GM12878 (cell line): ENCODE data around the gene KCNN3. TPM values are rescaled to one million over a fixed set of nuclear protein-coding genes. Genes with fewer than 3 reads are reported as not detected.

Experiments used
- BRCA1 ChIP-seq: IDR thresholded peaks from 2 replicates; pipeline ENCODE4 v1.6.1; 2011; ENCODE audit warnings: low read depth, low read length, improper control_type of control experiment
- CBFB ChIP-seq: IDR thresholded peaks from 2 replicates; pipeline ENCODE4 v1.6.1; 2016; ENCODE audit warnings: antibody characterized with exemption, low read depth
- HDGF ChIP-seq: fragments of 450-650 bp; IDR thresholded peaks from 2 replicates; pipeline ENCODE4 v1.6.1; 2016; ENCODE audit warnings: antibody characterized with exemption
- IKZF1 ChIP-seq: fragments of 450-650 bp; conservative IDR thresholded peaks from 2 replicates; pipeline ENCODE4 v1.6.1; 2017; ENCODE audit warnings: antibody characterized with exemption, mild to moderate bottlenecking
- JUND ChIP-seq: IDR thresholded peaks from 2 replicates; pipeline ENCODE4 v1.6.1; 2012; ENCODE audit warnings: low read depth, mild to moderate bottlenecking, low read length, improper control_type of control experiment, moderate library complexity
- MXI1 ChIP-seq: fragments of 150-350 bp; IDR thresholded peaks from 2 replicates; pipeline ENCODE4 v1.6.1; 2011; ENCODE audit warnings: low read depth, mild to moderate bottlenecking, inconsistent platforms, low read length, improper control_type of control experiment
- NFYB ChIP-seq: IDR thresholded peaks from 2 replicates; pipeline ENCODE4 v1.6.1; 2011; ENCODE audit warnings: low read depth, mild to moderate bottlenecking, low read length, improper control_type of control experiment, moderate library complexity; ENCODE audit not compliant: insufficient read depth
- NR2C2 ChIP-seq: IDR thresholded peaks from 2 replicates; pipeline ENCODE4 v1.6.1; 2011; ENCODE audit warnings: borderline replicate concordance, low read depth; ENCODE audit not compliant: control insufficient read depth, insufficient read length
- POLR2A ChIP-seq: IDR thresholded peaks from 2 replicates; pipeline ENCODE4 v1.6.1; 2011; ENCODE audit warnings: low read depth, mild to moderate bottlenecking, low read length
- POLR2AphosphoS2 ChIP-seq: IDR thresholded peaks from 2 replicates; pipeline ENCODE4 v1.6.1; 2011; ENCODE audit warnings: low read depth, mild to moderate bottlenecking, low read length, improper control_type of control experiment, moderate library complexity
- POLR2AphosphoS5 ChIP-seq: IDR thresholded peaks from 2 replicates; pipeline ENCODE4 v1.6.1; 2011; ENCODE audit warnings: mild to moderate bottlenecking, low read length, inconsistent platforms
- SIX5 ChIP-seq: IDR thresholded peaks from 2 replicates; pipeline ENCODE4 v1.6.1; 2011; ENCODE audit warnings: mild to moderate bottlenecking, low read depth, low read length, moderate library complexity; ENCODE audit not compliant: severe bottlenecking
- SRF ChIP-seq, 2 experiments: IDR thresholded peaks; 2 replicates each; pipeline ENCODE4 v1.6.1; 2011; ENCODE audit warnings: low read depth in 2 of 2, low read length in 2 of 2, mild to moderate bottlenecking in 1 of 2, moderate library complexity in 1 of 2
- STAT3 ChIP-seq: IDR thresholded peaks from 2 replicates; pipeline ENCODE4 v1.6.1; 2011; ENCODE audit warnings: low read depth, low read length, improper control_type of control experiment
- SUZ12 ChIP-seq: fragments of 200-600 bp; sonication (generic); IDR thresholded peaks from one replicate; pipeline ENCODE4 v1.6.1; 2018; ENCODE audit warnings: antibody characterized with exemption, mild to moderate bottlenecking; ENCODE audit not compliant: unreplicated experiment
- TAF1 ChIP-seq: IDR thresholded peaks from 2 replicates; pipeline ENCODE4 v1.6.1; 2011; ENCODE audit warnings: mild to moderate bottlenecking, low read depth, low read length, borderline replicate concordance
- TCF12 ChIP-seq: IDR thresholded peaks from 2 replicates; pipeline ENCODE4 v1.6.1; 2011; ENCODE audit warnings: low read depth, mild to moderate bottlenecking, low read length
- WRNIP1 ChIP-seq: IDR thresholded peaks from 2 replicates; pipeline ENCODE4 v1.6.1; 2011; ENCODE audit warnings: low read depth, low read length, improper control_type of control experiment, borderline replicate concordance
- YY1 ChIP-seq: IDR thresholded peaks from 2 replicates; pipeline ENCODE4 v1.6.1; 2011; ENCODE audit warnings: low read depth, mild to moderate bottlenecking, low read length
- ZNF217 ChIP-seq: fragments of 450-650 bp; IDR thresholded peaks from 2 replicates; pipeline ENCODE4 v1.6.1; 2017; ENCODE audit warnings: antibody characterized with exemption, mild to moderate bottlenecking
- polyA plus RNA-seq, 11 experiments: library from polyadenylated mRNA; depleted of rRNA in 4 of 11; unstranded in 6 of 11; stranded (reverse) in 5 of 11; fragments of >200 nt; fragmentation: Nextera tagmentation in 4 of 11; fragmentation: Illumina TruSeq in 1 of 11; extraction: Ambion mirVana in 4 of 11; extraction: Trizol in 1 of 11; gene quantifications; 1 replicate in 1 of 11; 2 replicates in 10 of 11; pipeline versions ENCODE4 v1.2.1 to v1.2.3, GENCODE V29; 2011 to 2016; ENCODE audit warnings: inconsistent platforms in 2 of 11, missing spikeins in 2 of 11, low read depth in 1 of 11
- total RNA-seq, 4 experiments: library from RNA; depleted of rRNA in 3 of 4; stranded (reverse); fragments of >200 nt in 3 of 4; fragmentation: Illumina TruSeq in 1 of 4; extraction: Trizol in 1 of 4; gene quantifications; 2 replicates each; pipeline versions ENCODE4 v1.2.1 to v1.2.3, GENCODE V29; 2013 to 2021
- TF ChIP-seq, protein P1 (sequence below): fragments of 450-650 bp; formaldehyde crosslinking; IDR thresholded peaks from 2 replicates; pipeline ENCODE4 v1.4.0; 2022; ENCODE audit warnings: mild to moderate bottlenecking, moderate library complexity
- TF ChIP-seq, protein P2 (sequence below): fragments of 450-650 bp; IDR thresholded peaks from 2 replicates; pipeline ENCODE4 v1.6.1; 2014; ENCODE audit warnings: mild to moderate bottlenecking
- TF ChIP-seq, protein P3 (sequence below): fragments of 450-650 bp; IDR thresholded peaks from 2 replicates; pipeline ENCODE4 v1.6.1; 2016; ENCODE audit warnings: mild to moderate bottlenecking, moderate library complexity, borderline replicate concordance
- TF ChIP-seq, protein P4 (sequence below): IDR thresholded peaks from 2 replicates; pipeline ENCODE4 v1.6.1; 2012; ENCODE audit warnings: low read depth, low read length, improper control_type of control experiment

KCNN3 gene
- total and polyA plus RNA-seq, 10 of the 15 experiments (the other 5 are each of a cell fraction or from before 2014, with no cell fraction given): 3.5 to 26.4 (median 14.9) TPM

DNA sequence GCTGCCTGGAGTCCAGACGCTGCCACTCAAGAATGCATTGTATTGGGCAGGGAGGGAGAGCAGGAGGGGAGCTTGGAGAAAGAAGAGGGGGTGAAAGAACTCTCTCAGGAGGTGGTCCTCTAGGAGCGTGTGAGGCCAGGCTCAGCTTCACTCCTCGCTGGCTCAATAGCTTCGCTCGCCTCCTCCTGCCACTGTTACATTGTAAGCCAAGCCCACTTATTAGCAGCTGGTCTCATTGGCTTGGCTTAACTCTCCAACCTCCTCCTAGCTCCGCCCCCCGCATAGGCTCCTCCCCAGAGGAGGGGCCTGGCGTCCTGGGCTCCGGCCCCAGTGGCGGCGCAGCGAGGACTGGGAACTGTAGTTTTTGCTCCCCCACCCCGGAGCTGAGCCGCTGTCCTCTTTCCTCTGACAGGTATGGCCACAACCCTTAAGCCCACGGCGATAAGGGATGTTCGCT lies at the start of gene KCNN3 (continued):
- no peak for TF ChIP-seq SUZ12
- TF ChIP-seq, protein P1, sequence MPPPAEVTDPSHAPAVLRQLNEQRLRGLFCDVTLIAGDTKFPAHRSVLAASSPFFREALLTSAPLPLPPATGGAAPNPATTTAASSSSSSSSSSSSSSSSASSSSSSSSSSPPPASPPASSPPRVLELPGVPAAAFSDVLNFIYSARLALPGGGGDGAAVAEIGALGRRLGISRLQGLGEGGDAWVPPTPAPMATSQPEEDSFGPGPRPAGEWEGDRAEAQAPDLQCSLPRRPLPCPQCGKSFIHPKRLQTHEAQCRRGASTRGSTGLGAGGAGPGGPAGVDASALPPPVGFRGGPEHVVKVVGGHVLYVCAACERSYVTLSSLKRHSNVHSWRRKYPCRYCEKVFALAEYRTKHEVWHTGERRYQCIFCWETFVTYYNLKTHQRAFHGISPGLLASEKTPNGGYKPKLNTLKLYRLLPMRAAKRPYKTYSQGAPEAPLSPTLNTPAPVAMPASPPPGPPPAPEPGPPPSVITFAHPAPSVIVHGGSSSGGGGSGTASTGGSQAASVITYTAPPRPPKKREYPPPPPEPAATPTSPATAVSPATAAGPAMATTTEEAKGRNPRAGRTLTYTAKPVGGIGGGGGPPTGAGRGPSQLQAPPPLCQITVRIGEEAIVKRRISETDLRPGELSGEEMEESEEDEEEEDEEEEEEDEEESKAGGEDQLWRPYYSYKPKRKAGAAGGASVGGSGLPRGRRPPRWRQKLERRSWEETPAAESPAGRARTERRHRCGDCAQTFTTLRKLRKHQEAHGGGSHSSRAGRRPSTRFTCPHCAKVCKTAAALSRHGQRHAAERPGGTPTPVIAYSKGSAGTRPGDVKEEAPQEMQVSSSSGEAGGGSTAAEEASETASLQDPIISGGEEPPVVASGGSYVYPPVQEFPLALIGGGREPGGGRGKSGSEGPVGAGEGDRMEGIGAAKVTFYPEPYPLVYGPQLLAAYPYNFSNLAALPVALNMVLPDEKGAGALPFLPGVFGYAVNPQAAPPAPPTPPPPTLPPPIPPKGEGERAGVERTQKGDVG (CRISPR knock-in tag): no peak
- no peak for TF ChIP-seq STAT3
- TF ChIP-seq SRF (IDR thresholded peaks at IDR 0.05; ENCODE audit: low read depth in 2 of 2, low read length in 2 of 2): 0 out of 4 replicates have a peak, but pooled peaks of 1 of the 2 experiments have one; percentile 18
- TF ChIP-seq BRCA1: no peak
- peak; percentile 95; the same call in 1 of the 2 replicates for TF ChIP-seq HDGF
- 0 out of 2 replicates have a peak, but pooled peaks have one; percentile 16 for TF ChIP-seq TCF12
- no peak for TF ChIP-seq ZNF217
- peak; percentile 97 for TF ChIP-seq POLR2AphosphoS5
- TF ChIP-seq POLR2AphosphoS2: peak; percentile 68; the same call in 1 of the 2 replicates
- TF ChIP-seq YY1: peak; percentile 73
- TF ChIP-seq CBFB: no peak
- no peak for TF ChIP-seq NR2C2
- peak; percentile 55; the same call in 1 of the 2 replicates for TF ChIP-seq NFYB
- peak; percentile 80 for TF ChIP-seq SIX5
- no peak for TF ChIP-seq WRNIP1
- TF ChIP-seq, protein P2, sequence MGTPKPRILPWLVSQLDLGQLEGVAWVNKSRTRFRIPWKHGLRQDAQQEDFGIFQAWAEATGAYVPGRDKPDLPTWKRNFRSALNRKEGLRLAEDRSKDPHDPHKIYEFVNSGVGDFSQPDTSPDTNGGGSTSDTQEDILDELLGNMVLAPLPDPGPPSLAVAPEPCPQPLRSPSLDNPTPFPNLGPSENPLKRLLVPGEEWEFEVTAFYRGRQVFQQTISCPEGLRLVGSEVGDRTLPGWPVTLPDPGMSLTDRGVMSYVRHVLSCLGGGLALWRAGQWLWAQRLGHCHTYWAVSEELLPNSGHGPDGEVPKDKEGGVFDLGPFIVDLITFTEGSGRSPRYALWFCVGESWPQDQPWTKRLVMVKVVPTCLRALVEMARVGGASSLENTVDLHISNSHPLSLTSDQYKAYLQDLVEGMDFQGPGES: peak; percentile 7; the same call in 1 of the 2 replicates
- TF ChIP-seq JUND: 0 out of 2 replicates have a peak, but pooled peaks have one; percentile 13
- TF ChIP-seq POLR2A: peak; percentile 89
- TF ChIP-seq, protein P3, sequence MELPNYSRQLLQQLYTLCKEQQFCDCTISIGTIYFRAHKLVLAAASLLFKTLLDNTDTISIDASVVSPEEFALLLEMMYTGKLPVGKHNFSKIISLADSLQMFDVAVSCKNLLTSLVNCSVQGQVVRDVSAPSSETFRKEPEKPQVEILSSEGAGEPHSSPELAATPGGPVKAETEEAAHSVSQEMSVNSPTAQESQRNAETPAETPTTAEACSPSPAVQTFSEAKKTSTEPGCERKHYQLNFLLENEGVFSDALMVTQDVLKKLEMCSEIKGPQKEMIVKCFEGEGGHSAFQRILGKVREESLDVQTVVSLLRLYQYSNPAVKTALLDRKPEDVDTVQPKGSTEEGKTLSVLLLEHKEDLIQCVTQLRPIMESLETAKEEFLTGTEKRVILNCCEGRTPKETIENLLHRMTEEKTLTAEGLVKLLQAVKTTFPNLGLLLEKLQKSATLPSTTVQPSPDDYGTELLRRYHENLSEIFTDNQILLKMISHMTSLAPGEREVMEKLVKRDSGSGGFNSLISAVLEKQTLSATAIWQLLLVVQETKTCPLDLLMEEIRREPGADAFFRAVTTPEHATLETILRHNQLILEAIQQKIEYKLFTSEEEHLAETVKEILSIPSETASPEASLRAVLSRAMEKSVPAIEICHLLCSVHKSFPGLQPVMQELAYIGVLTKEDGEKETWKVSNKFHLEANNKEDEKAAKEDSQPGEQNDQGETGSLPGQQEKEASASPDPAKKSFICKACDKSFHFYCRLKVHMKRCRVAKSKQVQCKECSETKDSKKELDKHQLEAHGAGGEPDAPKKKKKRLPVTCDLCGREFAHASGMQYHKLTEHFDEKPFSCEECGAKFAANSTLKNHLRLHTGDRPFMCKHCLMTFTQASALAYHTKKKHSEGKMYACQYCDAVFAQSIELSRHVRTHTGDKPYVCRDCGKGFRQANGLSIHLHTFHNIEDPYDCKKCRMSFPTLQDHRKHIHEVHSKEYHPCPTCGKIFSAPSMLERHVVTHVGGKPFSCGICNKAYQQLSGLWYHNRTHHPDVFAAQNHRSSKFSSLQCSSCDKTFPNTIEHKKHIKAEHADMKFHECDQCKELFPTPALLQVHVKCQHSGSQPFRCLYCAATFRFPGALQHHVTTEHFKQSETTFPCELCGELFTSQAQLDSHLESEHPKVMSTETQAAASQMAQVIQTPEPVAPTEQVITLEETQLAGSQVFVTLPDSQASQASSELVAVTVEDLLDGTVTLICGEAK: no peak
- TF ChIP-seq MXI1: peak; percentile 46; the same call in 1 of the 2 replicates
- TF ChIP-seq, protein P4, sequence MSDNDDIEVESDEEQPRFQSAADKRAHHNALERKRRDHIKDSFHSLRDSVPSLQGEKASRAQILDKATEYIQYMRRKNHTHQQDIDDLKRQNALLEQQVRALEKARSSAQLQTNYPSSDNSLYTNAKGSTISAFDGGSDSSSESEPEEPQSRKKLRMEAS: peak; percentile 37; the same call in 1 of the 2 replicates
- peak; percentile 41 for TF ChIP-seq IKZF1
- peak; percentile 75; the same call in 1 of the 2 replicates for TF ChIP-seq TAF1
